Measurements from ENCODE around the gene PTPN4.

PTPN4 gene

GRCh38 chr2:119731983-119732382 is 27.7 kb upstream of the PTPN4 start:
- H3K9ac ChIP-seq (ENCODE audit: low read depth in 1 of 2, low read length in 2 of 2) = no peak overlapping the region
- H3K4me1 ChIP-seq (ENCODE audit: control insufficient read depth in 2 of 2, insufficient read depth in 2 of 2, low read length in 2 of 2) = no peaks in the 10 kb centered on the region
- H3K27me3 ChIP-seq (ENCODE audit: control insufficient read depth in 2 of 2, insufficient read depth in 2 of 2, low read length in 2 of 2) = no peaks in the 10 kb centered on the region
- H3K36me3 ChIP-seq (ENCODE audit: control insufficient read depth in 2 of 2, insufficient read depth in 2 of 2, low read length in 2 of 2) = no peaks in the 10 kb centered on the region
- no peaks in the 10 kb centered on the region for H3K9me3 ChIP-seq (ENCODE audit: control insufficient read depth in 2 of 2, low read length in 2 of 2)
- H3K4me3 ChIP-seq (ENCODE audit: low read length in 2 of 2) = no peak overlapping the region
- H3K27ac ChIP-seq (ENCODE audit: low read depth in 2 of 2, low read length in 2 of 2) = no peak overlapping the region

- H3K4me1 ChIP-seq (ENCODE audit: control insufficient read depth in 2 of 2, insufficient read depth in 2 of 2, low read length in 2 of 2) = no peaks in the 10 kb centered on the region
- H3K4me3 ChIP-seq (ENCODE audit: low read length in 2 of 2) = no peak overlapping the region
- H3K36me3 ChIP-seq (ENCODE audit: control insufficient read depth in 2 of 2, insufficient read depth in 2 of 2, low read length in 2 of 2) = no peaks in the 10 kb centered on the region
- no peaks in the 10 kb centered on the region for H3K9me3 ChIP-seq (ENCODE audit: control insufficient read depth in 2 of 2, low read length in 2 of 2)
- H3K9ac ChIP-seq (ENCODE audit: low read depth in 1 of 2, low read length in 2 of 2) = no peak overlapping the region
- no peak overlapping the region for H3K27ac ChIP-seq (ENCODE audit: low read depth in 2 of 2, low read length in 2 of 2)
- no peaks in the 10 kb centered on the region for H3K27me3 ChIP-seq (ENCODE audit: control insufficient read depth in 2 of 2, insufficient read depth in 2 of 2, low read length in 2 of 2)
Observed at GRCh38 chr2:119732601-119733164, 27.0 kb upstream of the PTPN4 start.

- Histone ChIP-seq H3K9ac (ENCODE audit: low read depth in 1 of 2, low read length in 2 of 2) (no peak overlapping the region), H3K36me3 (ENCODE audit: control insufficient read depth in 2 of 2, insufficient read depth in 2 of 2, low read length in 2 of 2) (no peaks in the 10 kb centered on the region), H3K4me1 (ENCODE audit: control insufficient read depth in 2 of 2, insufficient read depth in 2 of 2, low read length in 2 of 2) (no peaks in the 10 kb centered on the region), H3K4me3 (ENCODE audit: low read length in 2 of 2) (no peak overlapping the region), H3K27me3 (ENCODE audit: control insufficient read depth in 2 of 2, insufficient read depth in 2 of 2, low read length in 2 of 2) (no peaks in the 10 kb centered on the region), H3K27ac (ENCODE audit: low read depth in 2 of 2, low read length in 2 of 2) (no peak overlapping the region), H3K9me3 (ENCODE audit: control insufficient read depth in 2 of 2, low read length in 2 of 2) (no peaks in the 10 kb centered on the region)
Observed at GRCh38 chr2:119734047-119734446, 25.7 kb upstream of the PTPN4 start.

- Histone ChIP-seq H3K4me3 (ENCODE audit: low read length in 2 of 2) (no peak overlapping the region), H3K27ac (ENCODE audit: low read depth in 2 of 2, low read length in 2 of 2) (no peak overlapping the region), H3K9me3 (ENCODE audit: control insufficient read depth in 2 of 2, low read length in 2 of 2) (no peaks in the 10 kb centered on the region), H3K4me1 (ENCODE audit: control insufficient read depth in 2 of 2, insufficient read depth in 2 of 2, low read length in 2 of 2) (no peaks in the 10 kb centered on the region), H3K36me3 (ENCODE audit: control insufficient read depth in 2 of 2, insufficient read depth in 2 of 2, low read length in 2 of 2) (no peaks in the 10 kb centered on the region), H3K9ac (ENCODE audit: low read depth in 1 of 2, low read length in 2 of 2) (no peak overlapping the region), H3K27me3 (ENCODE audit: control insufficient read depth in 2 of 2, insufficient read depth in 2 of 2, low read length in 2 of 2) (no peaks in the 10 kb centered on the region)
Observed at GRCh38 chr2:119735565-119735964, 24.2 kb upstream of the PTPN4 start.

GRCh38 chr2:119736021-119736420 is 23.7 kb upstream of the PTPN4 start:
- no peaks in the 10 kb centered on the region for H3K36me3 ChIP-seq (ENCODE audit: control insufficient read depth in 2 of 2, insufficient read depth in 2 of 2, low read length in 2 of 2)
- H3K27ac ChIP-seq (ENCODE audit: low read depth in 2 of 2, low read length in 2 of 2) = no peak overlapping the region
- H3K27me3 ChIP-seq (ENCODE audit: control insufficient read depth in 2 of 2, insufficient read depth in 2 of 2, low read length in 2 of 2) = no peaks in the 10 kb centered on the region
- no peak overlapping the region for H3K4me3 ChIP-seq (ENCODE audit: low read length in 2 of 2)
- H3K4me1 ChIP-seq (ENCODE audit: control insufficient read depth in 2 of 2, insufficient read depth in 2 of 2, low read length in 2 of 2) = no peaks in the 10 kb centered on the region
- no peaks in the 10 kb centered on the region for H3K9me3 ChIP-seq (ENCODE audit: control insufficient read depth in 2 of 2, low read length in 2 of 2)
- no peak overlapping the region for H3K9ac ChIP-seq (ENCODE audit: low read depth in 1 of 2, low read length in 2 of 2)

- H3K4me1 ChIP-seq (ENCODE audit: control insufficient read depth in 2 of 2, insufficient read depth in 2 of 2, low read length in 2 of 2) = no peaks in the 10 kb centered on the region
- no peaks in the 10 kb centered on the region for H3K9me3 ChIP-seq (ENCODE audit: control insufficient read depth in 2 of 2, low read length in 2 of 2)
- no peaks in the 10 kb centered on the region for H3K36me3 ChIP-seq (ENCODE audit: control insufficient read depth in 2 of 2, insufficient read depth in 2 of 2, low read length in 2 of 2)
- no peak overlapping the region for H3K27ac ChIP-seq (ENCODE audit: low read depth in 2 of 2, low read length in 2 of 2)
- H3K9ac ChIP-seq (ENCODE audit: low read depth in 1 of 2, low read length in 2 of 2) = no peak overlapping the region
- no peaks in the 10 kb centered on the region for H3K27me3 ChIP-seq (ENCODE audit: control insufficient read depth in 2 of 2, insufficient read depth in 2 of 2, low read length in 2 of 2)
- H3K4me3 ChIP-seq (ENCODE audit: low read length in 2 of 2) = no peak overlapping the region
Observed at GRCh38 chr2:119739580-119740255, 20.0 kb upstream of the PTPN4 start.

GRCh38 chr2:119741001-119741400 is 18.7 kb upstream of the PTPN4 start:
- no peaks in the 10 kb centered on the region for H3K36me3 ChIP-seq (ENCODE audit: control insufficient read depth in 2 of 2, insufficient read depth in 2 of 2, low read length in 2 of 2)

GRCh38 chr2:119741868-119742267 is 17.9 kb upstream of the PTPN4 start:
- Histone ChIP-seq H3K9me3 (ENCODE audit: control insufficient read depth in 2 of 2, low read length in 2 of 2) (no peaks in the 10 kb centered on the region), H3K4me3 (ENCODE audit: low read length in 2 of 2) (no peak overlapping the region), H3K27me3 (ENCODE audit: control insufficient read depth in 2 of 2, insufficient read depth in 2 of 2, low read length in 2 of 2) (no peaks in the 10 kb centered on the region), H3K36me3 (ENCODE audit: control insufficient read depth in 2 of 2, insufficient read depth in 2 of 2, low read length in 2 of 2) (no peaks in the 10 kb centered on the region), H3K27ac (ENCODE audit: low read depth in 2 of 2, low read length in 2 of 2) (no peak overlapping the region), H3K9ac (ENCODE audit: low read depth in 1 of 2, low read length in 2 of 2) (no peak overlapping the region), H3K4me1 (ENCODE audit: control insufficient read depth in 2 of 2, insufficient read depth in 2 of 2, low read length in 2 of 2) (no peaks in the 10 kb centered on the region)

More at GRCh38 chr2:119741001-119741400, 18.7 kb upstream of the PTPN4 start:
- Histone ChIP-seq H3K9ac (ENCODE audit: low read depth in 1 of 2, low read length in 2 of 2) (no peak overlapping the region), H3K4me3 (ENCODE audit: low read length in 2 of 2) (no peak overlapping the region), H3K27ac (ENCODE audit: low read depth in 2 of 2, low read length in 2 of 2) (no peak overlapping the region), H3K4me1 (ENCODE audit: control insufficient read depth in 2 of 2, insufficient read depth in 2 of 2, low read length in 2 of 2) (no peaks in the 10 kb centered on the region), H3K9me3 (ENCODE audit: control insufficient read depth in 2 of 2, low read length in 2 of 2) (no peaks in the 10 kb centered on the region), H3K27me3 (ENCODE audit: control insufficient read depth in 2 of 2, insufficient read depth in 2 of 2, low read length in 2 of 2) (no peaks in the 10 kb centered on the region)

- H3K9me3 ChIP-seq (ENCODE audit: control insufficient read depth in 2 of 2, low read length in 2 of 2) = no peaks in the 10 kb centered on the region
- H3K4me1 ChIP-seq (ENCODE audit: control insufficient read depth in 2 of 2, insufficient read depth in 2 of 2, low read length in 2 of 2) = no peaks in the 10 kb centered on the region
- H3K4me3 ChIP-seq (ENCODE audit: low read length in 2 of 2) = no peak overlapping the region
- no peaks in the 10 kb centered on the region for H3K36me3 ChIP-seq (ENCODE audit: control insufficient read depth in 2 of 2, insufficient read depth in 2 of 2, low read length in 2 of 2)
- no peaks in the 10 kb centered on the region for H3K27me3 ChIP-seq (ENCODE audit: control insufficient read depth in 2 of 2, insufficient read depth in 2 of 2, low read length in 2 of 2)
- H3K27ac ChIP-seq (ENCODE audit: low read depth in 2 of 2, low read length in 2 of 2) = no peak overlapping the region
- H3K9ac ChIP-seq (ENCODE audit: low read depth in 1 of 2, low read length in 2 of 2) = no peak overlapping the region
Observed at GRCh38 chr2:119744335-119744939, 15.3 kb upstream of the PTPN4 start.

GRCh38 chr2:119745566-119745965 is 14.2 kb upstream of the PTPN4 start:
- H3K4me1 ChIP-seq (ENCODE audit: control insufficient read depth in 2 of 2, insufficient read depth in 2 of 2, low read length in 2 of 2) = no peaks in the 10 kb centered on the region
- H3K36me3 ChIP-seq (ENCODE audit: control insufficient read depth in 2 of 2, insufficient read depth in 2 of 2, low read length in 2 of 2) = no peaks in the 10 kb centered on the region
- H3K9ac ChIP-seq (ENCODE audit: low read depth in 1 of 2, low read length in 2 of 2) = no peak overlapping the region
- H3K9me3 ChIP-seq (ENCODE audit: control insufficient read depth in 2 of 2, low read length in 2 of 2) = no peaks in the 10 kb centered on the region
- no peak overlapping the region for H3K27ac ChIP-seq (ENCODE audit: low read depth in 2 of 2, low read length in 2 of 2)
- no peak overlapping the region for H3K4me3 ChIP-seq (ENCODE audit: low read length in 2 of 2)
- no peaks in the 10 kb centered on the region for H3K27me3 ChIP-seq (ENCODE audit: control insufficient read depth in 2 of 2, insufficient read depth in 2 of 2, low read length in 2 of 2)

Measured in mucosa of rectum (tissue), 2 donors.